Natural killer cell treated with Interleukin-12 subunit alpha and Interleukin-12 subunit beta and Interleukin-15 and Interleukin-18, amount 100 ng/mL, for 72 hours (primary cell): ENCODE measurements around the gene TBX4. TPM values are rescaled to one million over a fixed set of nuclear protein-coding genes. Genes with fewer than 3 reads are reported as not detected.

ENCODE experiments used
- ATAC-seq, 2 donors: fragments of 150-1000 bp; cut with Tn5 transposase in 1 of 2; sonication (Bioruptor Pico), chemical (Tn5 transposase) in 1 of 2; 2 replicates each; pipeline ENCODE4 v1.10.0; 2021
- DNase-seq: peaks from one replicate; pipeline ENCODE4 v3.0.0; 2022; ENCODE audit warnings: low spot score
- H3K27ac Mint-ChIP-seq, 2 donors: 1 replicate in 1 of 2; 2 replicates in 1 of 2; pipeline ENCODE4 v1.8.0; 2022; ENCODE audit warnings: mixed read lengths in 2 of 2, mild to moderate bottlenecking in 1 of 2, moderate library complexity in 1 of 2
- H3K27me3 Mint-ChIP-seq, 2 donors: 1 replicate in 1 of 2; 2 replicates in 1 of 2; pipeline ENCODE4 v1.8.0; 2022; ENCODE audit warnings: mixed read lengths in 2 of 2
- H3K36me3 Mint-ChIP-seq: one replicate; pipeline ENCODE4 v1.8.0; 2022; ENCODE audit warnings: mixed read lengths
- H3K4me1 Mint-ChIP-seq, 2 donors: 1 replicate in 1 of 2; 2 replicates in 1 of 2; pipeline ENCODE4 v1.8.0; 2022; ENCODE audit warnings: low read depth in 2 of 2, mixed read lengths in 2 of 2, mild to moderate bottlenecking in 1 of 2
- H3K4me3 Mint-ChIP-seq: one replicate; pipeline ENCODE4 v1.8.0; 2022; ENCODE audit warnings: mixed read lengths
- H3K9me3 Mint-ChIP-seq: 2 replicates; pipeline ENCODE4 v1.8.0; 2022; ENCODE audit warnings: mixed read lengths
- total RNA-seq, 2 donors: library from RNA; stranded (reverse); gene quantifications; one replicate each; pipeline ENCODE4 v1.2.3, GENCODE V29; 2022

TBX4 gene
- total RNA-seq, 2 donors from 2014 or later, result not detected

DNA sequence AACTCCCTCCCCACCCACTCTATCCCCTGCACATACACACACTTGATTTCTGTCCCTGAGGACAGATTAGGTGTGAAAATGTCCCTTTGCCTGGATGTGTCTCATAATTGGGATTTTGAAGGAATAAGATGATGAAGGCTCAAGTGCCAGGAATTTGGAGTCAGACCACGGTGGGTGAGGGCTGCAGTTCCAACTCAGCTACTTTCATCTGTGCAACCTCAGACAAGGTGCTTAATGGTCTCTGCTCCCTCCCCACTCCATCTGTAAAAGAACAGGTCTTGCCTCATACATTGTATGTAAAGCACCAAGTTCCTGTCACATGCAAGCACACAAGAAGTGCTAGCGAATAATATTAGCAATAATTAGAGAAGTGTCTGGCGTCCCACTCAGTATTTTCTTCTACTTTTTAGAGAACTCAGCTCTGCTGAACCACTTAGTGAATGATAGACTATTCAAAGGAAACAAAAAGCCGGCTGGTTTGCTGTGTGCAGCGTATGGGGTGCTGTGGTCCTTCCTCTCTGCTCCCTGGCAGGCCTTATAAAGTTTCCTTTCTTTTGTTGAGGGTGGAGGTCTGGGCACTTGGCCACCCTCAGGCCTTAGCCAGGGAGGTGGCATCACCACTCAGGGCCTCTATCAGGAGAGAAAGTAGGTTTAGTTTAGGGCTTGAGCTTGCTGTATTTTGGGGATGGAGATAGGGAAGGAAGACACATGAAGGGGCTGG lies 6.4 kb downstream of the TBX4 start:
- Mint-ChIP-seq H3K27ac (no peak overlapping the region), H3K4me1 (peaks cover 15 to 17% of the 10 kb centered on the region in 2 donors), H3K27me3 (peaks cover 63 to 75% of the 10 kb centered on the region in 2 donors), H3K4me3 (no peak overlapping the region), H3K9me3 (no peaks in the 10 kb centered on the region), H3K36me3 (peaks cover 4% of the 10 kb centered on the region)
- DNase-seq, result no peak
- no peak for ATAC-seq

DNA sequence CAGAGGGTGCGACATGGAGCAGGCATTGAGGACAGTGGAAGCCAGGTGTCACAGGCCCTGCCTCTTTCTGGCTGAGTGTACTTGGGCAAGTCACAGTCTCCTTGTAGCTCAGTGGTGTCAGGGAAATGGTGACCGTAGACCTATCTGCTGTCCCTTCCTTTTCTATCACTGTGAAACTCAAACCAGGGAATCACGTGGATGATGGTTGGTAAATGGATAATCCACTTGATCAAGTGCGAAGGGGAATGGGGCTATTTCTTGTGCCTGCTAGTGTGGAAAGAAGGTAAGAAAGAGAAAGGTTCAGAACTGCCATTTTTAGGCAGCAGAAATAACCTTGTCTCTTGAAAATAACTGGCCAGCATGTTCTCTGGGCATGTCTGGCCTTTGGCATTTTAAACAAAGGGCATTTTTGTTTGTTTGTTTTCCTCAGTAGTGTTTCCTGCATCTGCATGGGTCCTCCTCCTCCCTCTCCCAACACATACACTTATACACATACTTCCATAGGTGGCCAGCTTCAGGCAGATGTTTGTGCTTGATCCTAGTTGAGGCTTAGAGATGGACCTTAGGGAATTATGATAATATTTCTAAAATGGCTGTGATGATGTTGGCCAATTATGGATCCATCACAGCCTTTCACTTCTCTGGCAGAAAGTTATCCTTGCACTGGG lies 7.1 kb downstream of the TBX4 start:
- no peak overlapping the region for H3K4me3 Mint-ChIP-seq
- ATAC-seq (no peak), DNase-seq (no peak)
- peaks cover 10 to 12% of the 10 kb centered on the region in 2 donors for H3K4me1 Mint-ChIP-seq
- H3K27me3 Mint-ChIP-seq, result peaks cover 56 to 70% of the 10 kb centered on the region in 2 donors
- no peaks in the 10 kb centered on the region for H3K9me3 Mint-ChIP-seq
- H3K27ac Mint-ChIP-seq, result no peak overlapping the region
- no peaks in the 10 kb centered on the region for H3K36me3 Mint-ChIP-seq

DNA sequence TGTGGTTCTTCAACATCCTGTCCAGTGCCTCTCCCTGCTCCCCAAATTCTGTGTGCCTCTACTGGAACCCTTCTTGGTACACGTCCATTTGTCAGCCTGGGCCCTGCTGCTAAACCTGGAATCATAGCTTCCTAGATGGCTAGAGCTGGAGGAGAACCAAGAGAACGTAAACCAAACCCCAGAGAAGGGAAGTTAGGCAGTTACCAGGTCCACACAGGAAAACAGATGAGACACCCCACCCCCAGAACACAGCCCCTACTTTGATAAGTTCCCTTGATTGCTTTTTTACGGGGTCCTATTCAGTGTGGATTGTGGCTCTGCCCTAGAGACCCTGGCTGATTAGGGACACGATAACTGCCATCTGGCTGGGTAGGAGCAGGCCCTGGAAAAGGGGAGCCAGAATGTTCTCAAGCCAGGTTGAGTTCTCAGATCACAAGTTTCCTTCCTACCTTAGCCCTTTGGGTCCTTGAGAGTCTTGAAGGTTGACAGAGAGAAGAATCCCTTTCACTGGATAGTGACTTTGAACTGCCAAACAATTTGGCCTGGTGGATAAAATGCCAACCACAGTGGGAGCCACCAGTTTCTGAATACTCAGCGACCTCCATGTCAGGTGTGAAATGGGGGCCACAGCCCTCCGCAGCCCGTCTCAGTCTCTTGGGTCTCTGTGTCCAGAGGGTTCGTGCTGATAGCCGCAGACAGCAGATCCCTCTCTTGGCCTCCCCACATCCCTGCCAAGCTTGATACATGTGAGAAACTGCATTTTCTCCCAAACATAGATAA lies 7.9 kb downstream of the TBX4 start:
- H3K4me1 Mint-ChIP-seq, result peaks cover 7 to 9% of the 10 kb centered on the region in 2 donors

DNA sequence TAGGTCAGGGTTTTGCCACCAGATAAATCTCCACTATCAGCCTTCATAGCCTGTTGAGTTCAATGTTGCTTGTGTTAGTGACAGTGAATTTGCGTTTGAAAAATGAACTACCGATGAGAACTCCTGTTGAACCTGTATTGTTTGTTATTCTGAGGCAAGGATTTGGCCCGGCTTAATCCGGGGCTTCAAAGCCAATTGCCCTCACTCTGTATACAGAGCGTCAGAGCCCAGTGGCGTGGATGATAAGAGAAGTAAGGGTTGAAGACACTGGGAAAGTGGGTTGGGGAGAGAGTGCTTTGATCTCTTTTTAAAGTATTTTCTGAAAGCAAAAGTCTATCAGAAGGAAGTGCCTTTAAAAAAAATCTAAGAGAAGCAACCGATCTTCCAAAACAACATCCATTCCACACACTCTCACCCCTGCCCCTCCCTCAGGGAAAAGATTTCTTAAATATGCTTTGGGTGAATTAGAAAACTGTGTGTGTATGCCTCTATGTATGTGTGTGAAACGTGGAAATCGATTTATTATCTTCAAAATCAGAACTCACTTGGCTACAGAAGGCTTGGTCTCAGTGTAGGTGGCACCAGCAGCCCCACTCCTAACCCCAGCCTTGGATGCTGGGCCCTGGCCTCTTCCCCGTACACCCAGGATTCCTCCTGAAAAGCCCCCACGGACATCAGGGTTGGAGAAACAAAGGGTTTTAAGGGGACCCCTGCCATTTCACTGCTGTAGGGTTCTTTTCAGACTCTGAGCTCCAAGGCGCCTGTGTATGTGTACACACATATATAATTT lies 8.8 kb downstream of the TBX4 start:
- H3K4me3 Mint-ChIP-seq, result no peak overlapping the region
- H3K36me3 Mint-ChIP-seq, result no peaks in the 10 kb centered on the region
- no peaks in the 10 kb centered on the region for H3K9me3 Mint-ChIP-seq
- H3K4me1 Mint-ChIP-seq, result peaks cover 7 to 9% of the 10 kb centered on the region in 2 donors
- H3K27me3 Mint-ChIP-seq, result peaks cover 59 to 76% of the 10 kb centered on the region in 2 donors
- H3K27ac Mint-ChIP-seq, result no peak overlapping the region
- ATAC-seq (no peak), DNase-seq (no peak)

More for the DNA sequence above, 7.9 kb downstream of the TBX4 start:
- H3K4me3 Mint-ChIP-seq, result no peak overlapping the region
- H3K36me3 Mint-ChIP-seq, result no peaks in the 10 kb centered on the region
- no peak for DNase-seq
- H3K27ac Mint-ChIP-seq, result no peak overlapping the region
- ATAC-seq, result no peak
- H3K27me3 Mint-ChIP-seq, result peaks cover 58 to 76% of the 10 kb centered on the region in 2 donors
- no peaks in the 10 kb centered on the region for H3K9me3 Mint-ChIP-seq

DNA sequence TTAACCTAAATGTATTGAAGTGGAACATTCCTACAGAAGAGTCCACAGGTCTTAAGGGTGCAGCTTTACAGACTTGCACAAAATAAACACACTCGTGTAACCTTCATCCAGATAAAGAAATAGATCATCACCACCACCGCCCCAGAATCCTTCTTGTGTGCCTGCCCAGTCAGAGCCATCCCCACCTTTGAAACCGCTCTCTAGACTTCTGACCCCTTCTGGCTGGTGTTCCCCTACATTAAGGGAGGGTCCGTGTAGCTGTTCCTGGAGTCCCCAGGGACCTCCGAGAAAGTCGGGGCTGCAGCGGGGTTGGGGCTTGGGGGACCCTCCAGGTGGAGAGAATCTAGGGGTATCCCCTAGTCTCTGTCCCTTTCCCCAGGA lies 9.4 kb downstream of the TBX4 start:
- Mint-ChIP-seq H3K27me3 (peaks cover 63 to 76% of the 10 kb centered on the region in 2 donors), H3K4me3 (no peak overlapping the region), H3K27ac (no peak overlapping the region), H3K36me3 (no peaks in the 10 kb centered on the region), H3K9me3 (no peaks in the 10 kb centered on the region), H3K4me1 (peaks cover 7 to 9% of the 10 kb centered on the region in 2 donors)
- ATAC-seq (no peak), DNase-seq (no peak)

DNA sequence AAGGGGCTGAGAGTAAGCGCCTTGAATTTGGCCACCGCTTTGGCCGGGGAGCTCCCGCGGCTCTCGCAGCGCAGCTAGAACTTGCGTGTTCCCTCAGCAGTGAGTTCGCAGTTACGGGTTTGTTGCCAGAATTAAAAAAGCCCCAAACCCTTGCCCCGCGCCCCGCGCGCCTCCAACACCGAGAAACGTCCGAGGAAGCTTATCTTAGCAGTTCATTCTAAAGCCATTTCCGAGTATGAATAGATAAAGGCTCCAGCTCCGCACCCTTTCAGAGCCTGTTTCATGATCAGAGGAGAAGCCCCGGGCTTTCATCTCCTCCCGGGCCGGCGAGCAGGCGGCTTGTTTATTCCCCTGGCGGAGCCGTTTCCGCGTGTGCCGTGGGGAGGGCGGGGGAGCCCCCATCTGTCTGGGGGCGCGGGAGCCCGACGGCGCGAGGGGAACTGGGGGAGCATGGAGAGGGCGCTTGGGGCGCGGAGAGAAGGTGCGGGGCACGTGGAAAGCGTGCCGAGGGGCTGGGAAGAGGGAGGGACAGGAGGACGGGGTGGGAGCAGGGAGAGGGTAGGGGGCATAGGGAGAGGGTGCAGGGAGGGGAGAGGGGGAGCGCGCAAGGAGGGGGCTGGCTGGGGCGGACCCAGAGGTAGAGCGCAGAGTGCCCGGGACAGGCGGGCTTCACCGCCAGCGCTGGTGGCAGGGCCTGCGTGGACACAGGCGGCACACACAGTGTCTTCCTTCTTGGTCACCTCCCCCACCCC lies 9.9 kb downstream of the TBX4 start:
- DNase-seq (no peak), ATAC-seq (no peak)
- Mint-ChIP-seq H3K36me3 (no peaks in the 10 kb centered on the region), H3K9me3 (no peaks in the 10 kb centered on the region), H3K4me1 (peaks cover 6 to 8% of the 10 kb centered on the region in 2 donors), H3K4me3 (no peak overlapping the region), H3K27me3 (peaks cover 60 to 72% of the 10 kb centered on the region in 2 donors), H3K27ac (no peak overlapping the region)

DNA sequence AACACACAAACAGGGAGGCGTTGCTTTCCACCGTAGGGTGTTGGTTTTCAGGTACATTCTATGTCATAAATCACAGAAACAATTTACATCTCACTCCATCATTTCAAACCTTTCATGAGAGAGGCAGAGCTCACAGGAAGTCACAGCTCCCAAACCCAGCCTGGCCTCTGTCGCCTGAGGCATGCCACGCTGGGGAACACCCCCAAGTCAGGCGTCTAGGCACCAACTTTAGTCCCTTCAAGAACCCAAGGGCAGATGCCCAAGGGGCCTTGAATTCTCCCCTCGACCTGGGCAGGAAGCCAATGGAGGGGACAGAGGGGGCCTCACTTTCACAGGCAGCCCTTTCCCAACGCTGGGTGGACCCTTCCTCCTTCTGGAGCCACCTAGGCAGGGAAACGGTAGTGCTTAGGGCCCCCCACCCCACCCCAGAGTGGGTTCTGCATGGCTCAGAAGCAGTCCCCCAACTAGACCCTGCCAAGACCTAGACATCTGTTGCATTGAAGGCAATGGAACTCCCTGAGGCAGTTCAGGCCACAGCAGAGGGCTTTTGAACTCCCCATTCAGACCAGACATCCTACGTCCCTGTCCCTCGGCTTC lies 10.6 kb downstream of the TBX4 start:
- Mint-ChIP-seq H3K4me1 (peaks cover 2 to 4% of the 10 kb centered on the region in 2 donors), H3K27me3 (peaks cover 56 to 69% of the 10 kb centered on the region in 2 donors), H3K27ac (no peak overlapping the region), H3K9me3 (no peaks in the 10 kb centered on the region), H3K4me3 (no peak overlapping the region), H3K36me3 (no peaks in the 10 kb centered on the region)
- ATAC-seq (no peak), DNase-seq (no peak)

DNA sequence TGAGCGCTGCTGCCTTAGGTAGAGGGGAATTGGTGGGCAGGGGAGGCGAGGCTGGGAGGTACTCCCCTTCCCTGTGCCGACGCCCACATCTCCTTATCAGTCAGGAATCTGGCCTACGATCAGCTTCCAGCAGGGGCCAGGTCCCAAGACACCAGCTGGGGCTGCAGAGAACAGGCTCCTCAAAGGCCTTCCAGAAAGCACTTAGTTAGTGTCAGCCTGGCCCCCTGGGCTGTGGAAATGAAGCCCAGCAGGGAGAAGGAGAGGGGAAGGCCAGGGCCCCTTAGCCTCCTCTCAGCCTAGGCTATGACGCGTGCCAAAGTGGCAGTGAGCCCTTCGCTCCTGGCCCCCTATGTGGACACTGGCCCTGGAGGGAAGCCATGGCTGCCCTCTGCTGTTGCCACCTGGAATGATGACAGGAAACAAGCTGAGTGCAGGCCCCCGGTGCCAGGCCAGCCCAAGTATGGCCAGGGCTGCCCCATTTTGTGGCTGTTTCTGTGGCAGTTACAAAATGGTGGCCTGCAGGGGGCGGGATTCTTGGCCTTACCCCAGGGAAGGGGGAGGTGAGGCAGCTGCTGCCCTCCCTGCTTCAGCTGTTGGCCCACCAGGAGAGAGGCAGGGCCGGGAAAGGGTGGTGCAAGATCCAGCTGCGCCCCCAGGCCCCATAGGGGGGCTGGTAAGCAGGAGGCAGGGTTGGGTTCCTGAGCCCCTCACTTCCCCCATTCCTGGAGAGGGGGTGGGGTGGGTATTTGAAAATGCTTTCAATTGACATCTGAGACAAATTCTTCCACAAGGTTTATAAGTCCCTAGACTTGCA lies 11.3 kb downstream of the TBX4 start:
- no peaks in the 10 kb centered on the region for H3K9me3 Mint-ChIP-seq
- no peak overlapping the region for H3K27ac Mint-ChIP-seq
- no peak overlapping the region for H3K4me3 Mint-ChIP-seq
- DNase-seq (no peak), ATAC-seq (no peak)
- peaks cover 49 to 63% of the 10 kb centered on the region in 2 donors for H3K27me3 Mint-ChIP-seq
- H3K4me1 Mint-ChIP-seq, result peaks cover 2 to 4% of the 10 kb centered on the region in 2 donors
- H3K36me3 Mint-ChIP-seq, result no peaks in the 10 kb centered on the region

DNA sequence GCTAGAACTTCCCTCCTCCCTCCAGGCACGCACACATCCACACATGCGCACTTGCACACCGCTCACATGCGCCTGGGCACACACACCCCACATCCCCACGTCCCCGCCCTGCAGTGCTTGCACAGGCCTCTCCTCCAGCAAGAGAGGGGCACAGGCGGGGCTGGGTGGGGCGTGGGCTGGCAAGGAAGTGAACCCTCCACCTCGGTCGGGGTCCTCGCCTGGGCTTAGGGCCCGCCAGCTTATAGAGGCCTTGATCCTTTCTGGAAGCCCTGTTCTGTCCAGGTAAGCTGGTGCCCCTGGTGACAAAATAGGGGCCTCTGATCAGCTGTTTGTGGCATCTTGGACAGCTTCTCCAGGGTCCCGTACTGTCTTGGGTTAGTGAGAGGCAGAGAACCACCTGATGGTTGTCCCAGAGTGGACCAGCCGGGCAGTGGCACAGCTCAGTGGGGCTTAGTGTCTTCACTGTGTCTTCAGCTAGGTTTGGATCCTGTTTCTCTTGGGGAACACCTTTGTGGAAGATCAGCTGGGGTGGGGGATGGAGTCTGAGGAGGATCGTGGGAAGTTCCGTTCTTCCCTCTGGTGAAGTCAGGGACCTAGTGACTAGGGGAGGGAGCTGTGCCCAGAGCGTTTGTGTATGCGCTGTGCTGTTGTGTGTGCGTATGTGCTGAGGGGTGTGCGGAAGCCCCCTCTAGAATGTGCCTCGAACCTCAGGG lies 12.1 kb downstream of the TBX4 start:
- H3K9me3 Mint-ChIP-seq, result no peaks in the 10 kb centered on the region
- H3K36me3 Mint-ChIP-seq, result no peaks in the 10 kb centered on the region
- no peak overlapping the region for H3K4me3 Mint-ChIP-seq
- DNase-seq (no peak), ATAC-seq (no peak)
- H3K27ac Mint-ChIP-seq, result no peak overlapping the region
- peaks cover 44 to 55% of the 10 kb centered on the region in 2 donors for H3K27me3 Mint-ChIP-seq
- H3K4me1 Mint-ChIP-seq, result peaks cover 2 to 4% of the 10 kb centered on the region in 2 donors

DNA sequence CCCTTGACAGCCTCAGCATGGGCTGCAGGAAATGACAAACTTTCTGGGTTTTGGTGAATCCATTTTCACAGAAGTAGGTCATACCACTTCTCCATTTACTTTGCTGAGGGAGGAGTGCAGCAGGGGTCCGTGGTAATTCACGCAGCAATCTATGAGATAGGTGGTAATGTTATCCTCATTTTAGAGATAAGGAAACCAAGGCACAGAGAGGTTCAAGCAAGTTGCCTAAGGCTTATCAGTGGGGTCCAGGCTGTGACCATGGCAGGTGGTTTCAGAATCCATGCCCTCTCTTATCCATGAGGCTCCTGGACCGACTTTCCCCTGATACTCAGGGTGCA lies 12.6 kb downstream of the TBX4 start:
- Mint-ChIP-seq H3K36me3 (no peaks in the 10 kb centered on the region), H3K4me1 (peaks cover 2 to 4% of the 10 kb centered on the region in 2 donors), H3K27me3 (peaks cover 38 to 50% of the 10 kb centered on the region in 2 donors), H3K27ac (no peak overlapping the region), H3K4me3 (no peak overlapping the region), H3K9me3 (no peaks in the 10 kb centered on the region)
- DNase-seq (no peak), ATAC-seq (no peak)

DNA sequence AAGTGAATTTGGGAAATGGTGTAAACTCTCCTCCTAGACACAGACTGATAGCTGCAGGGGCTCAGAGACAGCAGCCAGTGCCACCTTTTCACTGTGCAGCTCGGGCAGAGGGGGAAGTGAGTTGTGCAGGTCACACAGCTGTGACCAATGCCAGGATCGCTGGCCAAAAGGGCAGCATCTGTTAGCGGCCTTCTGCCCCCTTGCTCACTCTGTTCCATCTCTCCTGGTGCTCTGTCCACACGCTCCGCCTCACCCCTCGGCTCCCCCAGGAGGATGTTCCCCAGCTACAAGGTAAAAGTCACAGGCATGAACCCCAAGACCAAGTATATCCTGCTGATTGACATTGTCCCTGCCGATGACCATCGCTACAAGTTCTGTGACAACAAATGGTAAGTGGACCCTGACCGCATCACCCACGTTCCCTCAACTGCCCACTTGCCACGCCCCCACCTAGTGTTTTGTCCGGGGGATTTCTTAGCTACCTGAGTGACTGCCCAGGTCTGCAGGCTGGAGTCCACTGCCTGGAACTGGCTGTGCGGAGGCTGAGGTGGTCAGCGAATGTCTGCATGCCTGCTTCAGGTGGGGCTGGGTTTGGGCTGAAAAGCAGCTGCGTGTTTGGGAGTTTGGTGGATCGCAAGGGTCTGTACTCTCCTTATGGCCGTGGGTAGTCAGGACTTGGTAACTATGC lies 13.5 kb downstream of the TBX4 start:
- no peaks in the 10 kb centered on the region for H3K36me3 Mint-ChIP-seq
- H3K27ac Mint-ChIP-seq, result no peak overlapping the region
- no peak for ATAC-seq
- peaks cover 32 to 41% of the 10 kb centered on the region in 2 donors for H3K27me3 Mint-ChIP-seq
- DNase-seq, result no peak
- peaks cover 2 to 4% of the 10 kb centered on the region in 2 donors for H3K4me1 Mint-ChIP-seq
- H3K4me3 Mint-ChIP-seq, result no peak overlapping the region
- H3K9me3 Mint-ChIP-seq, result no peaks in the 10 kb centered on the region
